Esophagus muscularis mucosa (tissue), 4 donors: ENCODE measurements around the gene TMEM119. TPM values are rescaled to one million over a fixed set of nuclear protein-coding genes. Genes with fewer than 3 reads are reported as not detected.
"Not testable (repeated sequence)": the region's sequence is repeated elsewhere in the genome, so short reads cannot be mapped to it uniquely, and the experiment has no call there.

ENCODE experiments used
- DNase-seq: peaks from one replicate; pipeline ENCODE4 v3.0.0-alpha.2; 2017; ENCODE audit errors: extremely low spot score
- H3K27ac ChIP-seq, 4 donors: fragments of 200-600 bp; sonication (generic); replicated peaks in 1 of 4; 1 replicate in 3 of 4; 2 replicates in 1 of 4; pipeline ENCODE4 v1.5.1; 2016 to 2019; ENCODE audit warnings: mild to moderate bottlenecking in 1 of 4
- H3K27me3 ChIP-seq, 4 donors: fragments of 200-600 bp; sonication (generic); one replicate each; pipeline versions ENCODE4 v1.5.1 to v1.6.0; 2016 to 2019
- H3K36me3 ChIP-seq, 4 donors: fragments of 200-600 bp; sonication (generic); one replicate each; pipeline ENCODE4 v1.5.1; 2016 to 2019
- H3K4me1 ChIP-seq, 4 donors: fragments of 200-600 bp; sonication (generic); one replicate each; pipeline ENCODE4 v1.5.1; 2016 to 2019
- H3K4me3 ChIP-seq, 4 donors: fragments of 200-600 bp; sonication (generic); 1 replicate in 2 of 4; 2 replicates in 2 of 4; pipeline ENCODE4 v1.5.1; 2016 to 2019; ENCODE audit warnings: mild to moderate bottlenecking in 4 of 4, moderate library complexity in 1 of 4
- H3K9me3 ChIP-seq, 4 donors: fragments of 200-600 bp; sonication (generic); 1 replicate in 3 of 4; 2 replicates in 1 of 4; pipeline ENCODE4 v1.5.1; 2016 to 2019
- CTCF ChIP-seq, 3 experiments: fragments of 200-600 bp in 2 of 3; fragments of 450-650 bp in 1 of 3; sonication (generic) in 2 of 3; IDR thresholded peaks; one replicate each; pipeline ENCODE4 v1.5.1; 2017 to 2019; ENCODE audit warnings: antibody characterized with exemption in 3 of 3, mild to moderate bottlenecking in 2 of 3, moderate library complexity in 1 of 3
- EP300 ChIP-seq: sonication (generic); formaldehyde crosslinking; IDR thresholded peaks from one replicate; pipeline ENCODE4 v1.6.1; 2017; ENCODE audit warnings: antibody characterized with exemption
- POLR2A ChIP-seq: fragments of 450-650 bp; IDR thresholded peaks from one replicate; pipeline ENCODE4 v1.6.1; 2017; ENCODE audit warnings: antibody characterized with exemption, moderate library complexity, mild to moderate bottlenecking, low read depth
- POLR2AphosphoS5 ChIP-seq, 2 donors: sonication (generic); formaldehyde crosslinking; IDR thresholded peaks; one replicate each; pipeline ENCODE4 v1.6.1; 2017; ENCODE audit warnings: antibody characterized with exemption in 2 of 2
- WGBS: methylation state at CpG from one replicate; pipeline ENCODE4 v1.1.5; 2018; 5-methylcytosine and 5-hydroxymethylcytosine counted together
- intact Hi-C: fragments of 100-400 bp; cut with DNase I; formaldehyde crosslinking; loops from one replicate; pipeline ENCODE4 v1.15.1; 2023
- total RNA-seq, 4 donors: library from RNA; depleted of rRNA; stranded (reverse); fragments of >200 nt; gene quantifications; one replicate each; pipeline versions ENCODE4 v1.1.0 to v1.2.1, GENCODE V29; 2016

The TMEM119 gene
- total RNA-seq, 4 donors from 2014 or later: 3.6 to 12.2 (median 7.1) TPM

GRCh38 chr12:108633081-108633533 is 35.2 kb upstream of the TMEM119 start:
- Histone ChIP-seq H3K36me3 (no peaks in the 10 kb centered on the region), H3K4me3 (peak overlapping the region; percentile 20 to 46 (median 22)), H3K4me1 (peaks cover 29 to 50% (median 39%) of the 10 kb centered on the region in 4 donors), H3K27ac (peak overlapping the region; percentile 27 to 59 (median 44)), H3K9me3 (no peaks in the 10 kb centered on the region), H3K27me3 (peaks cover 0 to 30% (median 0%) of the 10 kb centered on the region in 4 donors)
- intact Hi-C loops: no loop called here
- no peak for DNase-seq
- WGBS: 90% methylated on average over 7 of the region's 7 CpGs
- TF ChIP-seq POLR2AphosphoS5 (IDR thresholded peaks at IDR 0.05) (no peak), POLR2A (no peak), EP300 (no peak), CTCF (IDR thresholded peaks at IDR 0.05) (no peak)

- DNase-seq, H3K9me3 ChIP-seq, H3K27ac ChIP-seq, H3K4me3 ChIP-seq, H3K36me3 ChIP-seq, intact Hi-C loops: not testable (repeated sequence)
- WGBS: 91% methylated on average over 4 of the region's 4 CpGs
- H3K27me3 ChIP-seq: peaks cover 0 to 30% (median 0%) of the 10 kb centered on the region in 4 donors
- peaks cover 16 to 34% (median 32%) of the 10 kb centered on the region in 4 donors for H3K4me1 ChIP-seq
Measured at GRCh38 chr12:108631261-108631660, 33.4 kb upstream of the TMEM119 start.

- H3K27ac ChIP-seq: peak overlapping the region; percentile 2 to 41 (median 22)
- 57% methylated on average over 9 of the region's 9 CpGs for WGBS
- no peak for DNase-seq
- TF ChIP-seq EP300: no peak
- intact Hi-C loops: no loop called here
- peaks cover 0 to 30% (median 0%) of the 10 kb centered on the region in 4 donors for H3K27me3 ChIP-seq
- H3K4me3 ChIP-seq: no peak overlapping the region
- H3K4me1 ChIP-seq: peaks cover 13 to 33% (median 28%) of the 10 kb centered on the region in 4 donors
- H3K36me3 ChIP-seq: no peaks in the 10 kb centered on the region
- no peaks in the 10 kb centered on the region for H3K9me3 ChIP-seq
Measured at GRCh38 chr12:108630481-108631207, 32.8 kb upstream of the TMEM119 start.

GRCh38 chr12:108629824-108630476 is 32.1 kb upstream of the TMEM119 start:
- H3K4me1 ChIP-seq: peaks cover 10 to 28% (median 23%) of the 10 kb centered on the region in 4 donors
- no peaks in the 10 kb centered on the region for H3K9me3 ChIP-seq
- WGBS: 36% methylated on average over 13 of the region's 17 CpGs
- H3K36me3 ChIP-seq: no peaks in the 10 kb centered on the region
- peak overlapping the region; percentile 2 to 41 (median 22) for H3K27ac ChIP-seq
- DNase-seq: no peak
- TF ChIP-seq POLR2AphosphoS5 (IDR thresholded peaks at IDR 0.05) (peak in 1 of 2 donors; percentile 8), POLR2A (no peak)
- intact Hi-C loops: no loop called here
- H3K27me3 ChIP-seq: peaks cover 0 to 30% (median 0%) of the 10 kb centered on the region in 4 donors
- H3K4me3 ChIP-seq: no peak overlapping the region

- Histone ChIP-seq H3K4me1 (peaks cover 10 to 28% (median 18%) of the 10 kb centered on the region in 4 donors), H3K36me3 (no peaks in the 10 kb centered on the region), H3K9me3 (no peaks in the 10 kb centered on the region), H3K4me3 (peak overlapping the region in 1 of 4 donors; percentile 12), H3K27me3 (peaks cover 0 to 22% (median 0%) of the 10 kb centered on the region in 4 donors), H3K27ac (peak overlapping the region; percentile 19 to 32 (median 28))
- no peak for TF ChIP-seq CTCF (IDR thresholded peaks at IDR 0.05)
- no peak for TF ChIP-seq POLR2AphosphoS5 (IDR thresholded peaks at IDR 0.05)
- TF ChIP-seq EP300: no peak
- TF ChIP-seq POLR2A: no peak
- no peak for DNase-seq
- intact Hi-C loops: no loop called here
- WGBS: 79% methylated on average over 2 of the region's 5 CpGs
Measured at GRCh38 chr12:108629151-108629550, 31.3 kb upstream of the TMEM119 start.
